HG02588 (cell line): ENCODE results near the gene GLDC.
A peak's percentile ranks its signal among the peaks of the same experiment; 100 is the strongest.

Experiments
- ATAC-seq: cut with Tn5 transposase; IDR thresholded peaks from one replicate; pipeline ENCODE4 v1.9.1; 2021; ENCODE audit warnings: mild to moderate bottlenecking, moderate library complexity; ENCODE audit not compliant: unreplicated experiment

The GLDC gene

GRCh38 chr9:6665628-6666027, 20.1 kb upstream of the GLDC start:
- no peak for ATAC-seq

- ATAC-seq, result no peak
These were observed 18.7 kb upstream of the GLDC start for GRCh38 chr9:6664204-6664680.

GRCh38 chr9:6660512-6660911, 15.0 kb upstream of the GLDC start:
- ATAC-seq, result no peak

GRCh38 chr9:6658628-6659353, 13.3 kb upstream of the GLDC start:
- ATAC-seq, result no peak

GRCh38 chr9:6656614-6657300, 11.2 kb upstream of the GLDC start:
- ATAC-seq, result no peak

GRCh38 chr9:6655036-6655435, 9.5 kb upstream of the GLDC start:
- peak; percentile 91 for ATAC-seq

- no peak for ATAC-seq
These were observed 736 bp upstream of the GLDC start for GRCh38 chr9:6646293-6646636.

- ATAC-seq, result peak; percentile 29
These were observed 499 bp downstream of the GLDC start for GRCh38 chr9:6645105-6645354.

- ATAC-seq, result no peak
These were observed 1.0 kb downstream of the GLDC start for GRCh38 chr9:6644346-6645104.

- no peak for ATAC-seq
These were observed 3.6 kb downstream of the GLDC start for GRCh38 chr9:6641961-6642360.

- ATAC-seq, result no peak
These were observed 4.0 kb downstream of the GLDC start for GRCh38 chr9:6641561-6641960.

GRCh38 chr9:6641056-6641455, 4.5 kb downstream of the GLDC start:
- ATAC-seq, result no peak

- ATAC-seq, result no peak
These were observed 5.1 kb downstream of the GLDC start for GRCh38 chr9:6640268-6641051.

- no peak for ATAC-seq
These were observed 5.9 kb downstream of the GLDC start for GRCh38 chr9:6639622-6640021.

- ATAC-seq, result no peak
These were observed 11.1 kb downstream of the GLDC start for GRCh38 chr9:6634444-6634843.

GRCh38 chr9:6633378-6633777, 12.2 kb downstream of the GLDC start:
- no peak for ATAC-seq

- peak; percentile 96 for ATAC-seq
These were observed 12.9 kb downstream of the GLDC start for GRCh38 chr9:6632516-6633183.

- no peak for ATAC-seq
These were observed 14.4 kb downstream of the GLDC start for GRCh38 chr9:6631207-6631512.

GRCh38 chr9:6630502-6631206, 14.9 kb downstream of the GLDC start:
- ATAC-seq, result no peak

- no peak for ATAC-seq
These were observed 16.8 kb downstream of the GLDC start for GRCh38 chr9:6628704-6629103.
